ENCODE measurements around the gene ZNF575. TPM values are rescaled to one million over a fixed set of nuclear protein-coding genes. Genes with fewer than 3 reads are reported as not detected.

The ZNF575 gene
- total and polyA plus RNA-seq, 4 donors, result 0.63 to 4.6 (median 1.6) TPM

DNA sequence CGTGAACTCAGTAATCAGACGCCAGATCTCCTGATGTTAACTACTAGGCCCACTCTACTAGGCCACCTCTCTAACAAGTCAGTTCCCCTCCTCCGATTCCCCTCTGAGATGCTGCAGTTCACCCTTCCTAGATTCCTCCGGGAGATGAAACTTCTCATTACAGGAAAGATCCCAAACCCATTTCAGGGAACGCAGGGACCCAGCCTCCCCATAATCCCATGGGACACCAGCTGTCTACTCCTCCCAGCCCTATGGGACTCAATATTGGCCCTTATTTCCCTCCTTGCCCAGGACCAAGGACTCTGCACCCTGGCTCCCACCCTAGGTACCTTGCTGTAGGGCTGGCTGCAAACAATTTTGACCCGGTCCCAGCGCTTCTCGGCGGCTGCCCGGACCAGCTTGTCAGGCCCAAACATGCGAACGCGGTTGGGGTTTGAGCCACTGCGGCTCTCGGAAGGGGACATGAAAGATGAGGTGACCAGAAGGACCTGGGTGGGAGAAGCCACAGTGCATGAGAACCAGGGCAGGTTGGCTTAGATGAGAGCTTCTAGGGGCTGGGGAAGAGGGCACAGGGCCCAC, 21.4 kb downstream of the ZNF575 start:
- no peaks in the 10 kb centered on the region for H3K27me3 ChIP-seq (ENCODE audit: control insufficient read depth in 1 of 2, insufficient read depth in 2 of 2, low read length in 1 of 2)
- ATAC-seq (ENCODE audit: low FRiP score) (no peak), DNase-seq (no peak)
- peaks cover 0 to 5% of the 10 kb centered on the region in 2 donors for H3K36me3 ChIP-seq (ENCODE audit: control insufficient read depth in 1 of 2, insufficient read depth in 2 of 2, low read length in 1 of 2)
- H3K9me3 ChIP-seq (ENCODE audit: control insufficient read depth, low read length), result no peaks in the 10 kb centered on the region
- H3K4me3 ChIP-seq (ENCODE audit: low read length in 2 of 2), result no peak overlapping the region
- H3K4me1 ChIP-seq (ENCODE audit: control insufficient read depth in 1 of 2, insufficient read depth in 2 of 2, low read length in 2 of 2), result no peaks in the 10 kb centered on the region
- intact Hi-C loops (cut with DNase I), result no loop called here
- 93 to 95% methylated on average over 15 of the region's 15 CpGs for WGBS, 2 donors
- no peak overlapping the region for H3K27ac ChIP-seq (ENCODE audit: low read depth in 1 of 2, low read length in 2 of 2)

DNA sequence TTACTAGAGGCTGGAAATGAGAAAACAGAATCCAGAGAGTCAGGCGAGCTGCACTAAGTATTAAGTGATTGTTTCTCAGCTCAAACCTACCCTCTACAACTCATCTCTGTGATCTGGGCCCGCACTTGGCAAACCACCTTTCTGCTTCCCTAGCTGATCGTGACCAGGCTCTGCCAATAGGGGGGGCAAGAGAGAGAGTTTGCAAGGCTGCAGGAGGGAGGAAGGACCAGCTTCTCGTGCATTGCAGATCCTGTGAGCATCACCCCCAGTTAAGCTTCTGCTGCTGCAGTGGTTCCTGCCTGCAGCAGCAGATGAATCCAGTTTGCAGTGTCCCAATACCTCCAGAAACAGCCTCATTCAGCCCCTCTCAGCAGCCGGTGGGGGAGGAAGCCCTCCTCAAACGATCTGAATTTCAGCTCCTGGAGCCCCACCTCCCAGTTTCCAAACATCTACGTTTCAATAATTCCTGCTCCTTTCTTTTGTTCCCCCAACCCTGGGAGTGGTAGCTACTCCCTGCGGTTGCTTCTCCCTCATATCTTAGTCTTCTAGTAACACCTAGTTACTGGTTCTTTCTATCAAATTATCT, 22.3 kb downstream of the ZNF575 start:
- no peak for ATAC-seq (ENCODE audit: low FRiP score)
- no peaks in the 10 kb centered on the region for H3K27me3 ChIP-seq (ENCODE audit: control insufficient read depth in 1 of 2, insufficient read depth in 2 of 2, low read length in 1 of 2)
- WGBS, 2 donors, result 34 to 38% methylated on average over 8 of the region's 8 CpGs
- H3K4me1 ChIP-seq (ENCODE audit: control insufficient read depth in 1 of 2, insufficient read depth in 2 of 2, low read length in 2 of 2), result no peaks in the 10 kb centered on the region
- no peak overlapping the region for H3K4me3 ChIP-seq (ENCODE audit: low read length in 2 of 2)
- peaks cover 0 to 5% of the 10 kb centered on the region in 2 donors for H3K36me3 ChIP-seq (ENCODE audit: control insufficient read depth in 1 of 2, insufficient read depth in 2 of 2, low read length in 1 of 2)
- no peak overlapping the region for H3K27ac ChIP-seq (ENCODE audit: low read depth in 1 of 2, low read length in 2 of 2)
- DNase-seq, result peak in 1 of 2 donors; percentile 82
- intact Hi-C loops (cut with DNase I), result no loop called here
- no peaks in the 10 kb centered on the region for H3K9me3 ChIP-seq (ENCODE audit: control insufficient read depth, low read length)

DNA sequence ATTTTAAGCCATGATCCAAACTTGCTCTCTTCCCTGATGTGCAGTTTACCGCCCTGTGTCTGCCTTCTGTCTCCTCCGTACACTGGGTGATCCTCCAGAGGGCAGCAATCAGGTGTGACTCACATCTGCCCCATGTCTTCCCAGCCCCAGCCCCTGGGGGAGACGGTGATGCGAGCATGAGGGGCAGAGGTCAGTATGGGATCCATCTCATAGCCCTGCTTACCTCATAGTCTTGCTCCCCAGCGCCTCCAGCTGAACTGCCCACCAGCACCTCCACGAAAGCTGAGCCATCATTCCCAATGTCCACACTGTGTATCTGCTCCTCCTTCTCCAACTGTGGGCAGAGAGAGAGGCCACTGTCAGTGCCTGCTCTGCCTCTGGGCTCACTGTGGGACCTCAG, 27.7 kb downstream of the ZNF575 start:
- H3K27me3 ChIP-seq (ENCODE audit: control insufficient read depth in 1 of 2, insufficient read depth in 2 of 2, low read length in 1 of 2), result no peaks in the 10 kb centered on the region
- DNase-seq, result no peak
- H3K4me1 ChIP-seq (ENCODE audit: control insufficient read depth in 1 of 2, insufficient read depth in 2 of 2, low read length in 2 of 2), result no peaks in the 10 kb centered on the region
- no peak for ATAC-seq (ENCODE audit: low FRiP score)
- H3K4me3 ChIP-seq (ENCODE audit: low read length in 2 of 2), result no peak overlapping the region
- H3K27ac ChIP-seq (ENCODE audit: low read depth in 1 of 2, low read length in 2 of 2), result no peak overlapping the region
- no peaks in the 10 kb centered on the region for H3K36me3 ChIP-seq (ENCODE audit: control insufficient read depth in 1 of 2, insufficient read depth in 2 of 2, low read length in 1 of 2)
- 87 to 88% methylated on average over 6 of the region's 6 CpGs for WGBS, 2 donors
- no peaks in the 10 kb centered on the region for H3K9me3 ChIP-seq (ENCODE audit: control insufficient read depth, low read length)
- intact Hi-C loops (cut with DNase I), result no loop called here

DNA sequence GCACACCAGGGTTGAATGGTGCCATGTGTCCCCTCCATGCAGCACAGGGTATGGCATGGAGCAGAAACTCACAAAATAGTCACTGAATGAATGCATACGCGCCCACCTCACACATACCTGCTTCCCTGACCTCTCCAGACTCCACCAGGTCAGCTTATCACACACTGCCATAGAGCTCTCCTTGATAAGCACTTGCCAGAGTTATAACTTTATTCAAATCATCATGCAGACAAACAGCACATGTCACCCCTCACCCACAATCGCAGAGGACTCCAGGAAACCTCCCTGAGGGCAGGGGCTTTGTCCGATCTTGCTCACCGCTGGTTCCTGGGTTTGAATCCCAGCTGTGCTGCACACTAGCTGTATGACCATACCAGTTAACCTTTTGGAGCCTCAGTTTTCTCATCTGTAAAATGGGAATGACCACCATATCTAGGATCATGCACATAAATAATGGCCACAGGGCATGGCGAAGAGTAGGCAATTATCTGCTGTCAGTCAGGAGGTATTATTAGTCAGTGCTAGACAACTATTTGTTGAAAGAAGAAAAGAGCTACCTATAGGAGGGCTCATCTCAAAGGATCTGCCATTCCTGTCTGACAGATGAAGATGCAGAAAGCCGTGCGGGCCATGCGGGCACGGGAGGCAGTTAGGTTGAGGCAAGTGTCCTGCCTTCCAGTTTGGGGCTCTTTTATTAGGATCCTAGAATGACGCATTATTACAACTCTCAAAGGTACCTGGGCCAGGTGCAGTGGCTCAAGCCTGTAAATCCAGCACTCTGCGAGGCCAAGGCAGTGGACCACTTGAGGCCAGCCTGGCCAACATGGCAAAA, 28.4 kb downstream of the ZNF575 start:
- 91 to 93% methylated on average over 12 of the region's 12 CpGs for WGBS, 2 donors
- Histone ChIP-seq H3K27ac (ENCODE audit: low read depth in 1 of 2, low read length in 2 of 2) (no peak overlapping the region), H3K4me3 (ENCODE audit: low read length in 2 of 2) (no peak overlapping the region)

DNA sequence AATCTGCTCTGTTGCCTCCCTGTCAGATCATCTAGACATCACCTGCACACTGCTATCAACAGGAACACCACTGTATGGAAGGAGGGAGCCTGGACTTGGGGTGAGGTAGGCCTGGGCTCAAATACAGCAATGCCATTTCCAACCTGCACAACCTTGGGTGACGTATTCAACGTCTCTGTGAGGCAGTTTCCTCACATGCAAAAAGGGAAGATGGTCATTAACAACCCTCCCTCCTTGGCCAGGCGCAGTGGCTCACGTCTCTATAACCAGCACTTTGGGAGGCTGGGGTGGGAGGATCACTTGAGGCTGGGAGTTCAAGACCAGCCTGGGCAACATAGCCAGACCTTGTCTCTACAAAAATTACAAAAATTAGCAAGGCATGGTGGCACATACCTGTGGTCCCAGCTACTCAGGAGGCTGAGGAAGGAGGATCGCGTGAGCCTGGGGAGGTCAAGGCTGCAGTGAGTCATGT, 29.3 kb downstream of the ZNF575 start:
- 90 to 97% methylated on average over 6 of the region's 6 CpGs for WGBS, 2 donors
- no peak for ATAC-seq (ENCODE audit: low FRiP score)
- Histone ChIP-seq H3K27me3 (ENCODE audit: control insufficient read depth in 1 of 2, insufficient read depth in 2 of 2, low read length in 1 of 2) (no peaks in the 10 kb centered on the region), H3K4me1 (ENCODE audit: control insufficient read depth in 1 of 2, insufficient read depth in 2 of 2, low read length in 2 of 2) (no peaks in the 10 kb centered on the region), H3K9me3 (ENCODE audit: control insufficient read depth, low read length) (no peaks in the 10 kb centered on the region), H3K27ac (ENCODE audit: low read depth in 1 of 2, low read length in 2 of 2) (peak overlapping the region in 1 of 2 donors; percentile 55), H3K4me3 (ENCODE audit: low read length in 2 of 2) (no peak overlapping the region), H3K36me3 (ENCODE audit: control insufficient read depth in 1 of 2, insufficient read depth in 2 of 2, low read length in 1 of 2) (no peaks in the 10 kb centered on the region)
- DNase-seq, result no peak
- intact Hi-C loops (cut with DNase I), result no loop called here

More for the DNA sequence above, 28.4 kb downstream of the ZNF575 start:
- Histone ChIP-seq H3K36me3 (ENCODE audit: control insufficient read depth in 1 of 2, insufficient read depth in 2 of 2, low read length in 1 of 2) (no peaks in the 10 kb centered on the region), H3K9me3 (ENCODE audit: control insufficient read depth, low read length) (no peaks in the 10 kb centered on the region), H3K4me1 (ENCODE audit: control insufficient read depth in 1 of 2, insufficient read depth in 2 of 2, low read length in 2 of 2) (no peaks in the 10 kb centered on the region), H3K27me3 (ENCODE audit: control insufficient read depth in 1 of 2, insufficient read depth in 2 of 2, low read length in 1 of 2) (no peaks in the 10 kb centered on the region)
- ATAC-seq (ENCODE audit: low FRiP score) (no peak), DNase-seq (no peak)
- intact Hi-C loops (cut with DNase I), result no loop called here

DNA sequence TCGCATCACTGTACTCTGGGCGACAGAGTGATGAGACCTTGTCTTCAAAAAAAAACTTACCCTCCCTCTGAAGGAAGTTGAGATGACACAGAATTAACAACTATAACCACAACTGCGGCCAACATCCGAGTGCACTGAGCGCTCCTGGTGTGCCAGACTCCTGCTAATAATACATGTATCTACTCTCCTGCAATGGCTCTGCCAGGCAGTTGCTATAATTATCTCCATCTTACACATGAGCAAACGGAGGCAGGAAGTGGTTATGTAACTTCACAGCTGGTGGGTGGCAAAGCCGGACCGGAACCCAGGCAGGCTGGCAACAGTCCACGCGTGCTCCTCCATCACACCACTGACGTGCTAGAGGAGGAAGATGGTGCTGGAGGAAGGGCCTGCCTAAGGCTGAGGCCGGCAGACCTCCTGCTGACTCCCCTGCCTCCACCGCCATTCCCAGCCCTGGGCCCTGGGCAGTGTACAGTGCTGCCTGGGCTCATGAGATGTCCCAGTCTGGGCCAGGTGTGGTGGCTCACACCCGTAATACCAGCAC, 29.8 kb downstream of the ZNF575 start:
- Histone ChIP-seq H3K27ac (ENCODE audit: low read depth in 1 of 2, low read length in 2 of 2) (peak overlapping the region in 1 of 2 donors; percentile 55), H3K36me3 (ENCODE audit: control insufficient read depth in 1 of 2, insufficient read depth in 2 of 2, low read length in 1 of 2) (no peaks in the 10 kb centered on the region), H3K4me1 (ENCODE audit: control insufficient read depth in 1 of 2, insufficient read depth in 2 of 2, low read length in 2 of 2) (no peaks in the 10 kb centered on the region), H3K9me3 (ENCODE audit: control insufficient read depth, low read length) (no peaks in the 10 kb centered on the region), H3K4me3 (ENCODE audit: low read length in 2 of 2) (no peak overlapping the region), H3K27me3 (ENCODE audit: control insufficient read depth in 1 of 2, insufficient read depth in 2 of 2, low read length in 1 of 2) (no peaks in the 10 kb centered on the region)
- 43 to 46% methylated on average over 14 of the region's 14 CpGs for whole genome bisulfite sequencing, 2 donors
- DNase-seq (peak; percentile 90 to 95), ATAC-seq (ENCODE audit: low FRiP score) (peak; percentile 86)
- intact Hi-C loops (cut with DNase I), result no loop called here

DNA sequence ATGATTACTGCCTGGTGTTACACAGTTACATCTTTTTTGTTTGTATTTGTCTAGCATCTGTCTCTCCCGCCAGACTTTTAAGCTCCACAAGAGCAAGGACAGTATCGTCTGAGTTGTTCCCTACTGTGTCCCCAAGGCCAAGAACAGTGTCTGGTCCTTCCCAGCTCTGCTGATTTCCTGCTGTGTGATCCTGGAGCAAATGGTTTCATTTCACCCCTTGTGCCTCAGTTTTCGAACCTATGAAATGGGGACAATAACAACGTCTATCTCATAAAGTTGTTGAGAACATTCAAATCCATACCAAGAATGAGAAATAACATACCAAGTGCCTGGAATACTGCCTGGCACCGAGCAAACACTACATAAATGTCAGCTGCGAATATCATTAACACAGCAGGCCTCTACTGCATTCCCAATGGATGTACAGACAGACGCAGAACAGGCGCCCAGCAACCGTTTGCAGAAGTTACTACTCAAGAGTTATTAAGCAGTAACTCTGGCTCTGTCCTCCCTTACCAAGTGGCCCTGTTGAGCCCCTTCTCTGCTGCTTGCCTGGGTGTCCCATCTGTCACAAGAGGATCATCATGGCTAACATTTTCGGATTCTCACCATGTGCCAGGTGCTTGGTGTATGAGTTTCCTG, 30.9 kb downstream of the ZNF575 start:
- no peak overlapping the region for H3K27ac ChIP-seq (ENCODE audit: low read depth in 1 of 2, low read length in 2 of 2)
- no peaks in the 10 kb centered on the region for H3K4me1 ChIP-seq (ENCODE audit: control insufficient read depth in 1 of 2, insufficient read depth in 2 of 2, low read length in 2 of 2)
- 86% methylated on average over 10 of the region's 10 CpGs for WGBS, 2 donors
- intact Hi-C loops (cut with DNase I), result no loop called here
- DNase-seq (no peak), ATAC-seq (ENCODE audit: low FRiP score) (no peak)
- no peaks in the 10 kb centered on the region for H3K36me3 ChIP-seq (ENCODE audit: control insufficient read depth in 1 of 2, insufficient read depth in 2 of 2, low read length in 1 of 2)
- H3K4me3 ChIP-seq (ENCODE audit: low read length in 2 of 2), result no peak overlapping the region
- H3K27me3 ChIP-seq (ENCODE audit: control insufficient read depth in 1 of 2, insufficient read depth in 2 of 2, low read length in 1 of 2), result no peaks in the 10 kb centered on the region
- H3K9me3 ChIP-seq (ENCODE audit: control insufficient read depth, low read length), result no peaks in the 10 kb centered on the region

DNA sequence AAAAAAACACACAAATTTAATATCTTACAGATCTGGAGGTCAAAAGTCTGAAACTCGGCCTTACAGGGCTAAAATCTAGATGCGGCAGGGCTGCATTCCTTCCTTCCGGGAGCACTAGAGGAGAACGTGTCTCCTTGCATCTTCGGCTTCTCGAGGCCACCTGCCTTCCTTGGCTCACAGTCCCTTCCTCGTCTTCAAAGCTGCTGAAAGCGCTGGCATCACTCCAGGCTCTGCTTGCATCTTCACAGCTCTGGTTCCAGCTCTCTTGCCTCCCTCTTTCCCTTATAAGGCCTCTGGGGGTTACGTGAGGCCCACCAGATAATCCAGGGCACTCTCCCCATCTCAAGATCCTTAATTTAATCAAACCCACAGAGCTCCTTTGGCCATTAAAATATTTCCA, 31.8 kb downstream of the ZNF575 start:
- Histone ChIP-seq H3K27me3 (ENCODE audit: control insufficient read depth in 1 of 2, insufficient read depth in 2 of 2, low read length in 1 of 2) (no peaks in the 10 kb centered on the region), H3K4me1 (ENCODE audit: control insufficient read depth in 1 of 2, insufficient read depth in 2 of 2, low read length in 2 of 2) (no peaks in the 10 kb centered on the region), H3K4me3 (ENCODE audit: low read length in 2 of 2) (no peak overlapping the region), H3K27ac (ENCODE audit: low read depth in 1 of 2, low read length in 2 of 2) (no peak overlapping the region), H3K36me3 (ENCODE audit: control insufficient read depth in 1 of 2, insufficient read depth in 2 of 2, low read length in 1 of 2) (no peaks in the 10 kb centered on the region), H3K9me3 (ENCODE audit: control insufficient read depth, low read length) (no peaks in the 10 kb centered on the region)
- intact Hi-C loops (cut with DNase I), result no loop called here
- 75 to 80% methylated on average over 9 of the region's 9 CpGs for WGBS, 2 donors
- no peak for ATAC-seq (ENCODE audit: low FRiP score)
- DNase-seq, result no peak
